Fibroblast of lung (primary cell): Measurements from ENCODE around the gene CHAT. TPM values are rescaled to one million over a fixed set of nuclear protein-coding genes. Genes with fewer than 3 reads are reported as not detected.

Experiments used
- DNase-seq, 2 donors: peaks; one replicate each; pipeline versions ENCODE4 v3.0.0 to v3.0.0-alpha.2; 2010; ENCODE audit warnings: low read depth in 2 of 2
- H2AFZ ChIP-seq: 2 replicates; pipeline ENCODE4 v1.5.1; 2012; ENCODE audit warnings: low read length, control low read depth, inconsistent platforms
- H3K27ac ChIP-seq: 2 replicates; pipeline ENCODE4 v1.5.1; 2011; ENCODE audit warnings: low read length, control low read depth; ENCODE audit not compliant: insufficient read depth
- H3K27me3 ChIP-seq: 2 replicates; pipeline ENCODE4 v1.5.1; 2011; ENCODE audit warnings: mild to moderate bottlenecking, low read length; ENCODE audit not compliant: control insufficient read depth, insufficient read depth
- H3K36me3 ChIP-seq: 2 replicates; pipeline ENCODE4 v1.5.1; 2011; ENCODE audit warnings: low read length; ENCODE audit not compliant: control insufficient read depth, insufficient read depth
- H3K4me1 ChIP-seq: 2 replicates; pipeline ENCODE4 v1.5.1; 2011; ENCODE audit warnings: low read length; ENCODE audit not compliant: control insufficient read depth, insufficient read depth; ENCODE audit errors: extremely low read depth
- H3K4me2 ChIP-seq: 2 replicates; pipeline ENCODE4 v1.5.1; 2011; ENCODE audit warnings: low read length, control low read depth; ENCODE audit not compliant: insufficient read depth; ENCODE audit errors: extremely low read depth
- H3K4me3 ChIP-seq, 4 experiments: fragments of 200-600 bp in 1 of 4; sonication (generic) in 1 of 4; replicated peaks in 1 of 4; 2 replicates each; pipeline ENCODE4 v1.5.1; 2011 to 2016; ENCODE audit warnings: low read length in 4 of 4, low read depth in 3 of 4, mild to moderate bottlenecking in 3 of 4, control low read depth in 2 of 4, inconsistent platforms in 1 of 4, mixed read lengths in 1 of 4; ENCODE audit not compliant: insufficient read depth in 1 of 4; ENCODE audit errors: control extremely low read depth in 1 of 4
- H3K79me2 ChIP-seq: 2 replicates; pipeline ENCODE4 v1.5.1; 2012; ENCODE audit warnings: mild to moderate bottlenecking, low read length, inconsistent platforms; ENCODE audit not compliant: control insufficient read depth, insufficient read depth
- H3K9ac ChIP-seq: 2 replicates; pipeline ENCODE4 v1.5.1; 2011; ENCODE audit warnings: mild to moderate bottlenecking, low read length, control low read depth; ENCODE audit not compliant: insufficient read depth
- H3K9me3 ChIP-seq: 2 replicates; pipeline ENCODE4 v1.5.1; 2012; ENCODE audit warnings: low read depth, low read length; ENCODE audit not compliant: control insufficient read depth, insufficient read depth
- H4K20me1 ChIP-seq: 2 replicates; pipeline ENCODE4 v1.5.1; 2011; ENCODE audit warnings: low read length; ENCODE audit not compliant: control insufficient read depth, insufficient read depth; ENCODE audit errors: extremely low read depth
- CTCF ChIP-seq, 2 donors: IDR thresholded peaks in 1 of 2; conservative IDR thresholded peaks in 1 of 2; 1 replicate in 1 of 2; 2 replicates in 1 of 2; pipeline ENCODE4 v1.5.1; 2011 to 2012; ENCODE audit warnings: low read length in 2 of 2, control low read depth in 1 of 2, inconsistent platforms in 1 of 2, low read depth in 1 of 2, mild to moderate bottlenecking in 1 of 2
- EZH2 ChIP-seq: IDR thresholded peaks from 2 replicates; pipeline ENCODE4 v1.5.1; 2012; ENCODE audit warnings: low read length, control low read depth, mild to moderate bottlenecking; ENCODE audit errors: missing control alignments
- polyA plus RNA-seq, 2 donors: library from polyadenylated mRNA; depleted of rRNA in 1 of 2; stranded (reverse) in 1 of 2; unstranded in 1 of 2; fragments of >200 nt; gene quantifications; 2 replicates each; pipeline ENCODE4 v1.2.1, GENCODE V29; 2011 to 2012; ENCODE audit warnings: missing spikeins in 1 of 2
- total RNA-seq: library from RNA; depleted of rRNA; stranded (reverse); fragments of >200 nt; gene quantifications from 2 replicates; pipeline ENCODE4 v1.2.1, GENCODE V29; 2014

The CHAT gene
- total and polyA plus RNA-seq, 2 donors (not counting 1 experiment from before 2014, with no cell fraction given) = not detected

GRCh38 chr10:49617121-49618020 lies 3.5 kb downstream of the CHAT start:
- TF ChIP-seq EZH2 (no peak), CTCF (conservative IDR thresholded peaks at IDR 0.05 in 1 of 2, IDR thresholded peaks at IDR 0.05 in 1 of 2; ENCODE audit: low read depth in 1 of 2, low read length in 2 of 2) (no peak)
- Histone ChIP-seq H3K9ac (no peak overlapping the region), H3K27me3 (peaks cover 31% of the 10 kb centered on the region), H3K4me1 (no peaks in the 10 kb centered on the region), H3K36me3 (no peaks in the 10 kb centered on the region), H3K79me2 (no peaks in the 10 kb centered on the region), H3K4me3 (no peak overlapping the region), H3K27ac (no peak overlapping the region), H2AFZ (no peak overlapping the region), H3K9me3 (no peaks in the 10 kb centered on the region), H4K20me1 (no peaks in the 10 kb centered on the region), H3K4me2 (no peak overlapping the region)
- no peak for DNase-seq

GRCh38 chr10:49618821-49619220 lies 5.0 kb downstream of the CHAT start:
- no peaks in the 10 kb centered on the region for H3K79me2 ChIP-seq
- H3K4me1 ChIP-seq = no peaks in the 10 kb centered on the region
- no peak overlapping the region for H3K4me3 ChIP-seq
- no peak overlapping the region for H3K4me2 ChIP-seq
- H3K27me3 ChIP-seq = peaks cover 19% of the 10 kb centered on the region
- no peak overlapping the region for H2AFZ ChIP-seq
- TF ChIP-seq EZH2 (no peak), CTCF (conservative IDR thresholded peaks at IDR 0.05 in 1 of 2, IDR thresholded peaks at IDR 0.05 in 1 of 2; ENCODE audit: low read depth in 1 of 2, low read length in 2 of 2) (no peak)
- DNase-seq = no peak
- H3K27ac ChIP-seq = no peak overlapping the region
- H3K9ac ChIP-seq = no peak overlapping the region
- no peaks in the 10 kb centered on the region for H3K36me3 ChIP-seq
- H4K20me1 ChIP-seq = no peaks in the 10 kb centered on the region
- H3K9me3 ChIP-seq = no peaks in the 10 kb centered on the region

- H3K27me3 ChIP-seq = peaks cover 16% of the 10 kb centered on the region
- no peak overlapping the region for H3K27ac ChIP-seq
- no peak for DNase-seq
- no peaks in the 10 kb centered on the region for H3K4me1 ChIP-seq
- no peaks in the 10 kb centered on the region for H3K79me2 ChIP-seq
- TF ChIP-seq EZH2 (no peak), CTCF (conservative IDR thresholded peaks at IDR 0.05 in 1 of 2, IDR thresholded peaks at IDR 0.05 in 1 of 2; ENCODE audit: low read depth in 1 of 2, low read length in 2 of 2) (no peak)
- no peak overlapping the region for H3K4me3 ChIP-seq
- H3K9ac ChIP-seq = no peak overlapping the region
- H3K4me2 ChIP-seq = no peak overlapping the region
- H3K9me3 ChIP-seq = no peaks in the 10 kb centered on the region
- H2AFZ ChIP-seq = no peak overlapping the region
- no peaks in the 10 kb centered on the region for H3K36me3 ChIP-seq
- no peaks in the 10 kb centered on the region for H4K20me1 ChIP-seq
These were observed 5.8 kb downstream of the CHAT start for GRCh38 chr10:49619613-49620012.
